ENCODE data around the gene AUTS2.

DNA sequence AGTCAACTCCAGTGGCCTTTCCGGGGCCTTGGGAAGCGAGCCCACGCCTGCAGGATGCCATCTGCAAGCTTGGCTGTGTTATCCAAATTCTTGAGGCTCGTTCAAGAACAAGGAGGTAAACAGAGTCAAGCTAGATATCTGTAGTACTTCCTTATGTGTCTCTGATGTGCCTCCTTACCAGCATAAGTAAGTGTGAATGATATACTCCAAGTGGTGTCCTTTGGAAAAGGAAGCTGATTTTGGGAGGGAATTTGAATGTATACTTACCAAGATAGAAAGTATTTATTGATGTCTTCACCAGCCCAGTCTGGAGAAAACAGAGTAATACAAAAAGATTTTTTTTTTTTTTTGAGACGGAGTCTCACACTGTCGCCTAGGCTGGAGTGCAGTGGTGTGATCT lies 1161.4 kb downstream of the AUTS2 start:
- TF ChIP-seq, protein P1, sequence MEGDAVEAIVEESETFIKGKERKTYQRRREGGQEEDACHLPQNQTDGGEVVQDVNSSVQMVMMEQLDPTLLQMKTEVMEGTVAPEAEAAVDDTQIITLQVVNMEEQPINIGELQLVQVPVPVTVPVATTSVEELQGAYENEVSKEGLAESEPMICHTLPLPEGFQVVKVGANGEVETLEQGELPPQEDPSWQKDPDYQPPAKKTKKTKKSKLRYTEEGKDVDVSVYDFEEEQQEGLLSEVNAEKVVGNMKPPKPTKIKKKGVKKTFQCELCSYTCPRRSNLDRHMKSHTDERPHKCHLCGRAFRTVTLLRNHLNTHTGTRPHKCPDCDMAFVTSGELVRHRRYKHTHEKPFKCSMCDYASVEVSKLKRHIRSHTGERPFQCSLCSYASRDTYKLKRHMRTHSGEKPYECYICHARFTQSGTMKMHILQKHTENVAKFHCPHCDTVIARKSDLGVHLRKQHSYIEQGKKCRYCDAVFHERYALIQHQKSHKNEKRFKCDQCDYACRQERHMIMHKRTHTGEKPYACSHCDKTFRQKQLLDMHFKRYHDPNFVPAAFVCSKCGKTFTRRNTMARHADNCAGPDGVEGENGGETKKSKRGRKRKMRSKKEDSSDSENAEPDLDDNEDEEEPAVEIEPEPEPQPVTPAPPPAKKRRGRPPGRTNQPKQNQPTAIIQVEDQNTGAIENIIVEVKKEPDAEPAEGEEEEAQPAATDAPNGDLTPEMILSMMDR (IDR thresholded peaks at IDR 0.05; ENCODE audit: control extremely low read depth in 1 of 3, insufficient read depth in 1 of 3, low read depth in 1 of 3, low read length in 3 of 3), result no peak
- TF ChIP-seq RAD21 (IDR thresholded peaks at IDR 0.05 in 1 of 2, conservative IDR thresholded peaks at IDR 0.05 in 1 of 2; ENCODE audit: low read depth in 2 of 2, low read length in 2 of 2) (no peak), BCL11A (IDR thresholded peaks at IDR 0.05; ENCODE audit: low read depth in 2 of 2, low read length in 2 of 2) (no peak), YY1 (IDR thresholded peaks at IDR 0.05; ENCODE audit: low read depth, low read length) (no peak), KDM5A (IDR thresholded peaks at IDR 0.05; ENCODE audit: low read length) (no peak)
- TF ChIP-seq, protein P2, sequence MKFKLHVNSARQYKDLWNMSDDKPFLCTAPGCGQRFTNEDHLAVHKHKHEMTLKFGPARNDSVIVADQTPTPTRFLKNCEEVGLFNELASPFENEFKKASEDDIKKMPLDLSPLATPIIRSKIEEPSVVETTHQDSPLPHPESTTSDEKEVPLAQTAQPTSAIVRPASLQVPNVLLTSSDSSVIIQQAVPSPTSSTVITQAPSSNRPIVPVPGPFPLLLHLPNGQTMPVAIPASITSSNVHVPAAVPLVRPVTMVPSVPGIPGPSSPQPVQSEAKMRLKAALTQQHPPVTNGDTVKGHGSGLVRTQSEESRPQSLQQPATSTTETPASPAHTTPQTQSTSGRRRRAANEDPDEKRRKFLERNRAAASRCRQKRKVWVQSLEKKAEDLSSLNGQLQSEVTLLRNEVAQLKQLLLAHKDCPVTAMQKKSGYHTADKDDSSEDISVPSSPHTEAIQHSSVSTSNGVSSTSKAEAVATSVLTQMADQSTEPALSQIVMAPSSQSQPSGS (IDR thresholded peaks at IDR 0.05; ENCODE audit: low read length), result no peak
- TF ChIP-seq, protein P3, sequence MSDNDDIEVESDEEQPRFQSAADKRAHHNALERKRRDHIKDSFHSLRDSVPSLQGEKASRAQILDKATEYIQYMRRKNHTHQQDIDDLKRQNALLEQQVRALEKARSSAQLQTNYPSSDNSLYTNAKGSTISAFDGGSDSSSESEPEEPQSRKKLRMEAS (IDR thresholded peaks at IDR 0.05), result no peak
